SK-N-SH treated with all-trans-retinoic acid at 6 μM for 48 hours (cell line): ENCODE results near the gene PUM1.

Source experiments
- ATAC-seq: fragments of 200-7000 bp; cut with Tn5 transposase; 3 replicates; pipeline ENCODE4 v1.9.1; 2020; ENCODE audit warnings: mild to moderate bottlenecking, moderate library complexity
- ARNTL ChIP-seq: fragments of 450-650 bp; formaldehyde crosslinking; IDR thresholded peaks from 2 replicates; pipeline ENCODE4 v1.5.0; 2020; ENCODE audit warnings: low read depth, mild to moderate bottlenecking, moderate library complexity, borderline replicate concordance
- BACH2 ChIP-seq: fragments of 250-450 bp; sonication (Bioruptor Pico); IDR thresholded peaks from 2 replicates; pipeline ENCODE4 v1.9.0; 2021; ENCODE audit warnings: mild to moderate bottlenecking, borderline replicate concordance
- CSDC2 ChIP-seq: fragments of 250-450 bp; sonication (Bioruptor Pico); IDR thresholded peaks from 2 replicates; pipeline ENCODE4 v1.5.0; 2020; ENCODE audit warnings: mild to moderate bottlenecking, moderate library complexity
- ESRRG ChIP-seq: fragments of 250-450 bp; sonication (Bioruptor Pico); IDR thresholded peaks from 2 replicates; pipeline ENCODE4 v1.6.1; 2021; ENCODE audit warnings: mild to moderate bottlenecking
- GLIS3 ChIP-seq: fragments of 250-450 bp; sonication (Bioruptor Pico); IDR thresholded peaks from 2 replicates; pipeline ENCODE4 v1.5.0; 2020; ENCODE audit warnings: mild to moderate bottlenecking, moderate library complexity
- ISL1 ChIP-seq: fragments of 250-450 bp; sonication (Bioruptor Pico); IDR thresholded peaks from 2 replicates; pipeline ENCODE4 v2.1.2; 2022; ENCODE audit warnings: mild to moderate bottlenecking, moderate library complexity
- OSR1 ChIP-seq: fragments of 250-450 bp; sonication (Bioruptor Pico); IDR thresholded peaks from 2 replicates; pipeline ENCODE4 v1.8.0; 2022; ENCODE audit warnings: moderate library complexity, mild to moderate bottlenecking, inconsistent platforms
- PPARA ChIP-seq: fragments of 250-450 bp; sonication (Bioruptor Pico); IDR thresholded peaks from 2 replicates; pipeline ENCODE4 v1.5.0; 2020; ENCODE audit warnings: mild to moderate bottlenecking, borderline replicate concordance
- RARB ChIP-seq: fragments of 250-450 bp; sonication (Bioruptor Pico); IDR thresholded peaks from 2 replicates; pipeline ENCODE4 v1.8.0; 2021; ENCODE audit warnings: mild to moderate bottlenecking, moderate library complexity
- SNAI2 ChIP-seq: fragments of 250-450 bp; sonication (Bioruptor Pico); IDR thresholded peaks from 2 replicates; pipeline ENCODE4 v1.5.0; 2020; ENCODE audit warnings: mild to moderate bottlenecking, moderate library complexity
- TCF4 ChIP-seq: fragments of 250-450 bp; sonication (Bioruptor Pico); IDR thresholded peaks from 2 replicates; pipeline ENCODE4 v1.8.0; 2021; ENCODE audit warnings: mild to moderate bottlenecking, moderate library complexity, borderline replicate concordance
- ZC3H10 ChIP-seq: fragments of 250-450 bp; sonication (Bioruptor Pico); IDR thresholded peaks from 2 replicates; pipeline ENCODE4 v1.5.1; 2021; ENCODE audit warnings: mild to moderate bottlenecking, moderate library complexity
- ZFP3 ChIP-seq: fragments of 250-450 bp; sonication (Bioruptor Pico); IDR thresholded peaks from 2 replicates; pipeline ENCODE4 v1.5.0; 2020; ENCODE audit warnings: mild to moderate bottlenecking, moderate library complexity
- ZFP30 ChIP-seq: fragments of 450-650 bp; formaldehyde crosslinking; IDR thresholded peaks from 2 replicates; pipeline ENCODE4 v1.5.0; 2022; ENCODE audit warnings: mild to moderate bottlenecking, moderate library complexity
- ZNF565 ChIP-seq: fragments of 450-650 bp; formaldehyde crosslinking; conservative IDR thresholded peaks from 2 replicates; pipeline ENCODE4 v1.5.0; 2020; ENCODE audit warnings: low read depth, mild to moderate bottlenecking, moderate library complexity
- ZNF70 ChIP-seq: fragments of 450-650 bp; formaldehyde crosslinking; IDR thresholded peaks from 2 replicates; pipeline ENCODE4 v1.5.0; 2020; ENCODE audit warnings: mild to moderate bottlenecking, moderate library complexity
- ZNF8 ChIP-seq: fragments of 450-650 bp; formaldehyde crosslinking; IDR thresholded peaks from 2 replicates; pipeline ENCODE4 v1.5.0; 2020; ENCODE audit warnings: mild to moderate bottlenecking, moderate library complexity
- TF ChIP-seq, protein P1 (sequence below): fragments of 250-450 bp; sonication (Bioruptor Pico); IDR thresholded peaks from 2 replicates; pipeline ENCODE4 v1.5.1; 2021; ENCODE audit warnings: mild to moderate bottlenecking, moderate library complexity
- TF ChIP-seq, protein P2 (sequence below): fragments of 250-450 bp; sonication (Bioruptor Pico); IDR thresholded peaks from 2 replicates; pipeline ENCODE4 v1.8.0; 2020; ENCODE audit warnings: mild to moderate bottlenecking, moderate library complexity, borderline replicate concordance
- TF ChIP-seq, protein P3 (sequence below): fragments of 250-450 bp; sonication (Bioruptor Pico); IDR thresholded peaks from 2 replicates; pipeline ENCODE4 v1.5.1; 2020; ENCODE audit warnings: low read depth, mild to moderate bottlenecking, moderate library complexity
- TF ChIP-seq, protein P4 (sequence below): fragments of 250-450 bp; sonication (Bioruptor Pico); IDR thresholded peaks from 2 replicates; pipeline ENCODE4 v1.8.0; 2021; ENCODE audit warnings: low read depth, mild to moderate bottlenecking, moderate library complexity, borderline replicate concordance
- TF ChIP-seq, protein P5 (sequence below): fragments of 250-450 bp; sonication (Bioruptor Pico); IDR thresholded peaks from 2 replicates; pipeline ENCODE4 v1.5.0; 2020; ENCODE audit warnings: mild to moderate bottlenecking, moderate library complexity

The PUM1 gene

GRCh38 chr1:30915491-30916230 is 149.9 kb downstream of the PUM1 start:
- no peak for TF ChIP-seq ZC3H10 (CRISPR knock-in tag)
- TF ChIP-seq ZFP30, result no peak
- TF ChIP-seq ZNF565 (CRISPR knock-in tag), result no peak
- no peak for TF ChIP-seq ZNF70 (CRISPR knock-in tag)
- TF ChIP-seq, protein P1, sequence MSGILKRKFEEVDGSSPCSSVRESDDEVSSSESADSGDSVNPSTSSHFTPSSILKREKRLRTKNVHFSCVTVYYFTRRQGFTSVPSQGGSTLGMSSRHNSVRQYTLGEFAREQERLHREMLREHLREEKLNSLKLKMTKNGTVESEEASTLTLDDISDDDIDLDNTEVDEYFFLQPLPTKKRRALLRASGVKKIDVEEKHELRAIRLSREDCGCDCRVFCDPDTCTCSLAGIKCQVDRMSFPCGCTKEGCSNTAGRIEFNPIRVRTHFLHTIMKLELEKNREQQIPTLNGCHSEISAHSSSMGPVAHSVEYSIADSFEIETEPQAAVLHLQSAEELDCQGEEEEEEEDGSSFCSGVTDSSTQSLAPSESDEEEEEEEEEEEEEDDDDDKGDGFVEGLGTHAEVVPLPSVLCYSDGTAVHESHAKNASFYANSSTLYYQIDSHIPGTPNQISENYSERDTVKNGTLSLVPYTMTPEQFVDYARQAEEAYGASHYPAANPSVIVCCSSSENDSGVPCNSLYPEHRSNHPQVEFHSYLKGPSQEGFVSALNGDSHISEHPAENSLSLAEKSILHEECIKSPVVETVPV (CRISPR knock-in tag), result no peak
- no peak for TF ChIP-seq ZFP3 (CRISPR knock-in tag)
- no peak for TF ChIP-seq RARB (CRISPR knock-in tag)
- TF ChIP-seq ESRRG (CRISPR knock-in tag), result no peak
- TF ChIP-seq GLIS3 (CRISPR knock-in tag), result no peak
- no peak for TF ChIP-seq TCF4 (CRISPR knock-in tag)
- TF ChIP-seq, protein P2, sequence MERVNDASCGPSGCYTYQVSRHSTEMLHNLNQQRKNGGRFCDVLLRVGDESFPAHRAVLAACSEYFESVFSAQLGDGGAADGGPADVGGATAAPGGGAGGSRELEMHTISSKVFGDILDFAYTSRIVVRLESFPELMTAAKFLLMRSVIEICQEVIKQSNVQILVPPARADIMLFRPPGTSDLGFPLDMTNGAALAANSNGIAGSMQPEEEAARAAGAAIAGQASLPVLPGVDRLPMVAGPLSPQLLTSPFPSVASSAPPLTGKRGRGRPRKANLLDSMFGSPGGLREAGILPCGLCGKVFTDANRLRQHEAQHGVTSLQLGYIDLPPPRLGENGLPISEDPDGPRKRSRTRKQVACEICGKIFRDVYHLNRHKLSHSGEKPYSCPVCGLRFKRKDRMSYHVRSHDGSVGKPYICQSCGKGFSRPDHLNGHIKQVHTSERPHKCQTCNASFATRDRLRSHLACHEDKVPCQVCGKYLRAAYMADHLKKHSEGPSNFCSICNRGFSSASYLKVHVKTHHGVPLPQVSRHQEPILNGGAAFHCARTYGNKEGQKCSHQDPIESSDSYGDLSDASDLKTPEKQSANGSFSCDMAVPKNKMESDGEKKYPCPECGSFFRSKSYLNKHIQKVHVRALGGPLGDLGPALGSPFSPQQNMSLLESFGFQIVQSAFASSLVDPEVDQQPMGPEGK (CRISPR knock-in tag), result no peak
- TF ChIP-seq, protein P3, sequence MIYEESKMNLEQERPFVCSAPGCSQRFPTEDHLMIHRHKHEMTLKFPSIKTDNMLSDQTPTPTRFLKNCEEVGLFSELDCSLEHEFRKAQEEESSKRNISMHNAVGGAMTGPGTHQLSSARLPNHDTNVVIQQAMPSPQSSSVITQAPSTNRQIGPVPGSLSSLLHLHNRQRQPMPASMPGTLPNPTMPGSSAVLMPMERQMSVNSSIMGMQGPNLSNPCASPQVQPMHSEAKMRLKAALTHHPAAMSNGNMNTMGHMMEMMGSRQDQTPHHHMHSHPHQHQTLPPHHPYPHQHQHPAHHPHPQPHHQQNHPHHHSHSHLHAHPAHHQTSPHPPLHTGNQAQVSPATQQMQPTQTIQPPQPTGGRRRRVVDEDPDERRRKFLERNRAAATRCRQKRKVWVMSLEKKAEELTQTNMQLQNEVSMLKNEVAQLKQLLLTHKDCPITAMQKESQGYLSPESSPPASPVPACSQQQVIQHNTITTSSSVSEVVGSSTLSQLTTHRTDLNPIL, result no peak
- TF ChIP-seq, protein P4, sequence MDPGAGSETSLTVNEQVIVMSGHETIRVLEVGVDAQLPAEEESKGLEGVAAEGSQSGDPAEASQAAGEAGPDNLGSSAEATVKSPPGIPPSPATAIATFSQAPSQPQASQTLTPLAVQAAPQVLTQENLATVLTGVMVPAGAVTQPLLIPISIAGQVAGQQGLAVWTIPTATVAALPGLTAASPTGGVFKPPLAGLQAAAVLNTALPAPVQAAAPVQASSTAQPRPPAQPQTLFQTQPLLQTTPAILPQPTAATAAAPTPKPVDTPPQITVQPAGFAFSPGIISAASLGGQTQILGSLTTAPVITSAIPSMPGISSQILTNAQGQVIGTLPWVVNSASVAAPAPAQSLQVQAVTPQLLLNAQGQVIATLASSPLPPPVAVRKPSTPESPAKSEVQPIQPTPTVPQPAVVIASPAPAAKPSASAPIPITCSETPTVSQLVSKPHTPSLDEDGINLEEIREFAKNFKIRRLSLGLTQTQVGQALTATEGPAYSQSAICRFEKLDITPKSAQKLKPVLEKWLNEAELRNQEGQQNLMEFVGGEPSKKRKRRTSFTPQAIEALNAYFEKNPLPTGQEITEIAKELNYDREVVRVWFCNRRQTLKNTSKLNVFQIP (CRISPR knock-in tag), result no peak
- no peak for TF ChIP-seq OSR1 (CRISPR knock-in tag)
- TF ChIP-seq ARNTL (CRISPR knock-in tag), result no peak
- TF ChIP-seq ISL1 (CRISPR knock-in tag), result no peak
- TF ChIP-seq BACH2, result no peak
- no peak for TF ChIP-seq SNAI2 (CRISPR knock-in tag)
- TF ChIP-seq PPARA (CRISPR knock-in tag), result no peak
- TF ChIP-seq, protein P5, sequence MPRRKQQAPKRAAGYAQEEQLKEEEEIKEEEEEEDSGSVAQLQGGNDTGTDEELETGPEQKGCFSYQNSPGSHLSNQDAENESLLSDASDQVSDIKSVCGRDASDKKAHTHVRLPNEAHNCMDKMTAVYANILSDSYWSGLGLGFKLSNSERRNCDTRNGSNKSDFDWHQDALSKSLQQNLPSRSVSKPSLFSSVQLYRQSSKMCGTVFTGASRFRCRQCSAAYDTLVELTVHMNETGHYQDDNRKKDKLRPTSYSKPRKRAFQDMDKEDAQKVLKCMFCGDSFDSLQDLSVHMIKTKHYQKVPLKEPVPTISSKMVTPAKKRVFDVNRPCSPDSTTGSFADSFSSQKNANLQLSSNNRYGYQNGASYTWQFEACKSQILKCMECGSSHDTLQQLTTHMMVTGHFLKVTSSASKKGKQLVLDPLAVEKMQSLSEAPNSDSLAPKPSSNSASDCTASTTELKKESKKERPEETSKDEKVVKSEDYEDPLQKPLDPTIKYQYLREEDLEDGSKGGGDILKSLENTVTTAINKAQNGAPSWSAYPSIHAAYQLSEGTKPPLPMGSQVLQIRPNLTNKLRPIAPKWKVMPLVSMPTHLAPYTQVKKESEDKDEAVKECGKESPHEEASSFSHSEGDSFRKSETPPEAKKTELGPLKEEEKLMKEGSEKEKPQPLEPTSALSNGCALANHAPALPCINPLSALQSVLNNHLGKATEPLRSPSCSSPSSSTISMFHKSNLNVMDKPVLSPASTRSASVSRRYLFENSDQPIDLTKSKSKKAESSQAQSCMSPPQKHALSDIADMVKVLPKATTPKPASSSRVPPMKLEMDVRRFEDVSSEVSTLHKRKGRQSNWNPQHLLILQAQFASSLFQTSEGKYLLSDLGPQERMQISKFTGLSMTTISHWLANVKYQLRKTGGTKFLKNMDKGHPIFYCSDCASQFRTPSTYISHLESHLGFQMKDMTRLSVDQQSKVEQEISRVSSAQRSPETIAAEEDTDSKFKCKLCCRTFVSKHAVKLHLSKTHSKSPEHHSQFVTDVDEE (CRISPR knock-in tag), result no peak
- no peak for ATAC-seq

DNA sequence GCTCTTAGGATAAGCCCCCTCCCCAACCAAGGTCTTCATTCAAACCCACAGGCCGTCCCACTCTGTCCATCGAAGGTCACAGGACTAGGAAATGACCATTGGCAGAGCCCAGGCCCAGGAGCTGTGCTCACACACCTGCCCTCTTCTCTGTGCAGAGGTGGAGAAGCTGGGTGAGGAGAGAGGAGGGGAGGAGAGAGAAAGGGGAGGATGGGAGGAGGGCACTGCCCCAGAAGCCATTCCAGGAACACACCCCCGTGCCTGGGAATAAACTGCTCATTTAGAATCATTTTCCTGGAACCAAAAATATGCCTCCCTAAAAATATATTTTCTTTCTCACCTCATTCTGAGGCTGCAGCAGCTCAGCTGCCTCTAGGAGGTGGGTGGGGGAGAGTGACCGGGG is 150.6 kb downstream of the PUM1 start:
- no peak for ATAC-seq
- TF ChIP-seq ZNF8 (no peak), GLIS3 (CRISPR knock-in tag) (no peak), ESRRG (CRISPR knock-in tag) (no peak), ZC3H10 (CRISPR knock-in tag) (no peak), ZNF565 (CRISPR knock-in tag) (no peak), CSDC2 (CRISPR knock-in tag) (no peak), ZFP3 (CRISPR knock-in tag) (no peak), ZFP30 (no peak), BACH2 (no peak), PPARA (CRISPR knock-in tag) (no peak)
- TF ChIP-seq, protein P4 (CRISPR knock-in tag), result no peak
- TF ChIP-seq, protein P3, result no peak
- TF ChIP-seq, protein P1 (CRISPR knock-in tag), result no peak
- TF ChIP-seq, protein P2 (CRISPR knock-in tag), result no peak
